ENCODE measurements around the gene AGAP5. TPM values are rescaled to one million over a fixed set of nuclear protein-coding genes. Genes with fewer than 3 reads are reported as not detected.
A peak's percentile ranks its signal among the peaks of the same experiment; 100 is the strongest.

AGAP5 gene
- total and polyA plus RNA-seq, 2 experiments from 2014 or later: 0.80 to 3.9 TPM

DNA sequence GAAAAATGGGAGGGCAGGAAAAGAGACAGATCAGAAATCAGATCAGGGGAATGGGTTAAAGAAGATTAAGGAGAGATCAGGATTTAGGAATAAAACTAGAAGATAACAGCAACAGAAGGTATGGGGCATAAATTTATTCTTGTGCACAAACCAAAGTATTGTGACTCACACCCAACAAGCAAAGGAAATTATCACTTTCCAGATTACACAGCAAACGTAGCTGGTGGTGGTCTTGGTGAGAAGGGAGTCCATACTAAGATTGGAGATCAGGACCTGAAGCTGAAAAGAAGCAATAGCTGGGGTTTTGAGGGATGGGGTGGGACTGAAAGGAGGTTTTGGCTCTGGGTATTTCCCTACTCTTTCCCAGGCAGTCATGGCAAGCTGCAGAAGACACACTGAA, 53.1 kb downstream of the AGAP5 start:
- Histone ChIP-seq H3K9me3 (ENCODE audit: low read depth) (no peaks in the 10 kb centered on the region), H3K9ac (no peak overlapping the region), H3K4me1 (ENCODE audit: insufficient read depth) (peaks cover 34% of the 10 kb centered on the region), H3K4me2 (ENCODE audit: unreplicated experiment) (no peak overlapping the region), H4K20me1 (ENCODE audit: insufficient read depth) (no peaks in the 10 kb centered on the region), H2AFZ (peak overlapping the region; percentile 58; the same call in 1 of the 2 replicates), H3K9me2 (ENCODE audit: insufficient read depth) (no peaks in the 10 kb centered on the region), H3K4me3 (no peak overlapping the region), H3K79me2 (ENCODE audit: insufficient read depth) (no peaks in the 10 kb centered on the region), H3K27me3 (replicated peaks; ENCODE audit: insufficient read depth) (no peaks in the 10 kb centered on the region), H3K27ac (no peak overlapping the region), H3K36me3 (ENCODE audit: low read depth) (no peaks in the 10 kb centered on the region), H3F3A (ENCODE audit: insufficient read depth) (peaks cover 11% of the 10 kb centered on the region)
- in situ Hi-C loops (cut with MboI): loop anchor here (5.0 kb wide), 1 partner anchor 112 kb away; no protein-coding TSS in a partner anchor
- no peak for DNase-seq
- TF ChIP-seq EZH2 (IDR thresholded peaks at IDR 0.05; ENCODE audit: insufficient read depth, poor library complexity, severe bottlenecking): no peak
- no peak for TF ChIP-seq EZH2phosphoT487 (IDR thresholded peaks at IDR 0.05; ENCODE audit: insufficient read depth, low read depth)
- 54 to 68% methylated on average over 1 of the region's 1 CpG for WGBS, 2 experiments (ENCODE audit: low coverage in 1 of 2, low lambda C conversion rate in 2 of 2, missing lambda C conversion rate in 2 of 2)

DNA sequence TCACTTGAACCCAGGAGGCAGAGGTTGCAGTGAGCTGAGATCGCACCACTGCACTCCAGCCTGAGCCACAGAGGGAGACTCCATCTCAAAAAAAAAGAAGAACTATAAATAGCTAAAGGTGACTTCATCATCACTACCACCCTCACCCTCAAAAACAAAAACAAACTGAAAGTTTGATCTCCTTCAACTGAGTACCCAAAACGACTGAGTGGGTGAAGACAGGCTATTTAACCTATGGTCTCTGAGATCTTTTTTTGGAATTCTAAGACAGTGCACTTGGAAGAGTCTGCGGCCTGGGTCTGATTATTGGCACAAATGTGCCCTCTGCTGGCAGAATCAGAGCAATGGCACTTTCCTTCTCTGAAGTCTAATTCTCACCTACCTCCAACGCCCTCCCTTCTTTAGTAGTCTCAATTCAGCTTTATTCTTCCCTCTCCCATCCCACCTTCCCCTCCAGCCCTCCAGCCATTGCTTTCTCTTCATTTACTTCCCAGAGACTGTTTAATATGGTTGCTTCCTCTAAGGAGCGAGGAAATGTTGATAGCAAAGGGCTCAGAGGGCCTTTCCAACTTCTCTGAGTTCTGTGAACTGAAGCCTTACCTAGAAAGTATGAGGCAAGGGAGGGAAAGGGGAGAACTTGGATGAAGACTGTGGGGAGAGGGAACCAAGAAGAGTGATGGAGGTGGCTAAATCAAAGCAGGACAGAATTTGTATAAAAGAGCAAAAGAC, 53.7 kb downstream of the AGAP5 start:
- peak; percentile 84 for DNase-seq
- Histone ChIP-seq H3F3A (ENCODE audit: insufficient read depth) (0 out of 2 replicates have a peak, but pooled peaks cover 5% of the 10 kb centered on the region), H2AFZ (peak overlapping the region; percentile 58), H3K27me3 (replicated peaks; ENCODE audit: insufficient read depth) (no peaks in the 10 kb centered on the region), H3K36me3 (ENCODE audit: low read depth) (no peaks in the 10 kb centered on the region), H3K79me2 (ENCODE audit: insufficient read depth) (no peaks in the 10 kb centered on the region), H3K27ac (no peak overlapping the region), H3K4me1 (ENCODE audit: insufficient read depth) (peaks cover 28% of the 10 kb centered on the region), H3K9ac (no peak overlapping the region), H3K4me3 (no peak overlapping the region), H3K9me3 (ENCODE audit: low read depth) (no peaks in the 10 kb centered on the region), H3K4me2 (ENCODE audit: unreplicated experiment) (no peak overlapping the region), H4K20me1 (ENCODE audit: insufficient read depth) (no peaks in the 10 kb centered on the region), H3K9me2 (ENCODE audit: insufficient read depth) (no peaks in the 10 kb centered on the region)
- in situ Hi-C loops (cut with MboI): loop anchor here (5.0 kb wide), 1 partner anchor 112 kb away; no protein-coding TSS in a partner anchor
- WGBS, 2 experiments (ENCODE audit: low coverage in 1 of 2, low lambda C conversion rate in 2 of 2, missing lambda C conversion rate in 2 of 2): 23 to 25% methylated on average over 5 of the region's 5 CpGs
- no peak for TF ChIP-seq EZH2phosphoT487 (IDR thresholded peaks at IDR 0.05; ENCODE audit: insufficient read depth, low read depth)

DNA sequence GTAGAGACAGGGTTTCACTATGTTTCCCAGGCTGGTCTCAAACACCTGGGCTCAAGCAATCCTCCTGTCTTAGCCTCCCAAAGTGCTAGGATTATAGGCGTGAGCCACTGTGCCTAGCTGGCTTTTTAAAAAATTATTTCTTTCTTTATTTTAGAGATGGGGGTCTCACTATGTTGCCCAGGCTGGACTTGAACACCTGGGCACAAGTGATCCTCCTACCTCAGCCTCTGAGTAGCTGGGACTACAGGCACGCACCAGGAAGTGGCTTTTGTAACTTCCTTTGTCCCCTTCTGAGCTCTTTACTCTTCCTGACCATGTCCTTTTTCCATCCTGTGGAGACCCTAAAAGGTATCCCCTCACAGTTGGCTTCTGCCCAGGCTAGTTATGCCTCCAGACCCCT, 54.5 kb downstream of the AGAP5 start:
- Histone ChIP-seq H3K9me2 (ENCODE audit: insufficient read depth) (no peaks in the 10 kb centered on the region), H3K9ac (no peak overlapping the region)
- WGBS, 2 experiments (ENCODE audit: low coverage in 1 of 2, low lambda C conversion rate in 2 of 2, missing lambda C conversion rate in 2 of 2): 85 to 88% methylated on average over 2 of the region's 2 CpGs

DNA sequence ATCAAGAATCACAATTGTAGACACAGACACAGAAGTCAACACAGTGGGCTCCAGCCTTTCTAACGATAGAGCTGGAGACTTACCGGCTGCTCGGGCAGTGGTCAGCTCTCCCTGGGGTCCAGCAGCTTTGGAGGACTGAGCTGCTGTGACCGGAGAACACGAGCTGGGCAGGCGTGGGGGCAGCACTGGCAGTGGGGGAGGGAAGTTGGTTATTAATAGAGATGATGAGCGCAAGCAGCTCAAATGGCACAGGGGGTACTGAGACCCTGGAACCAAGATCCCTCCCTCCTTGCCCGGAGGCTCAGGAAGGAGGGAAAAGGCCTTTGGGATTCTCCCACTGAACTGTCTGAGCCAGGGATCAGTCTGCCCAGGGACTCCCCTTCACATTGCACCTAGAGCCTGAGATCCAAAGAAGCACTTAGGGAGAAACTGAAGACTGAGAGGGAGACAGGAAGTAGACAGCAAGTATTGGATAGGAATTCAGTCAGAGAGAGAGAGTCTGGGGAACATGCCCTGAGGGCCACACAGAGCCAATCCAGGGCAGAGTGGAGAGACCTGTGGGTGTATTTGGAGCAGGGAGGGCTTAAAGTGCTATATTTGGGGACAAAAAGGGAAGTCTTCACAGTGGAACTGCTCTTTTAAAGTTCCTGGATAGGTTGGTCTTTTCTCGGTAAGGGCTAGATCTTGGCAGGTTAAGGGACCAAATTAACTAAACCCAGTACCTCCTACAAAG, 56.4 kb downstream of the AGAP5 start, which contains the start of gene MYOZ1:
Gene MYOZ1, minus strand, starts transcription at position 147 of the 733 bp plus-strand sequence. CDS start 1,457 bp downstream, outside the sequence.
- Histone ChIP-seq H3K79me2 (ENCODE audit: insufficient read depth) (no peaks in the 10 kb centered on the region), H3F3A (ENCODE audit: insufficient read depth) (no peaks in the 10 kb centered on the region), H3K27ac (no peak within 1 kb of the TSS), H3K27me3 (replicated peaks; ENCODE audit: insufficient read depth) (no peaks in the 10 kb centered on the region), H3K4me2 (ENCODE audit: unreplicated experiment) (no peak within 1 kb of the TSS), H4K20me1 (ENCODE audit: insufficient read depth) (no peaks in the 10 kb centered on the region), H3K9ac (peak within 1 kb of the TSS; percentile 30), H2AFZ (peak within 1 kb of the TSS; percentile 83), H3K36me3 (ENCODE audit: low read depth) (no peaks in the 10 kb centered on the region), H3K4me3 (no peak within 1 kb of the TSS), H3K9me2 (ENCODE audit: insufficient read depth) (no peaks in the 10 kb centered on the region), H3K9me3 (ENCODE audit: low read depth) (no peaks in the 10 kb centered on the region), H3K4me1 (ENCODE audit: insufficient read depth) (peaks cover 6% of the 10 kb centered on the region)
- 72 to 75% methylated on average over 7 to 9 of the region's 9 CpGs for WGBS, 2 experiments (ENCODE audit: low coverage in 1 of 2, low lambda C conversion rate in 2 of 2, missing lambda C conversion rate in 2 of 2)
- DNase-seq: peak; percentile 59
- in situ Hi-C loops (cut with MboI): loop anchor here (5.0 kb wide), 1 partner anchor 109 kb away; no protein-coding TSS in a partner anchor
- TF ChIP-seq EZH2 (IDR thresholded peaks at IDR 0.05; ENCODE audit: insufficient read depth, poor library complexity, severe bottlenecking) (no peak), EZH2phosphoT487 (IDR thresholded peaks at IDR 0.05; ENCODE audit: insufficient read depth, low read depth) (no peak)

More for the DNA sequence above, 54.5 kb downstream of the AGAP5 start:
- no peak overlapping the region for H3K4me2 ChIP-seq (ENCODE audit: unreplicated experiment)
- H3K36me3 ChIP-seq (ENCODE audit: low read depth): no peaks in the 10 kb centered on the region
- H3K79me2 ChIP-seq (ENCODE audit: insufficient read depth): no peaks in the 10 kb centered on the region
- H3K27me3 ChIP-seq (replicated peaks; ENCODE audit: insufficient read depth): no peaks in the 10 kb centered on the region
- H3K4me1 ChIP-seq (ENCODE audit: insufficient read depth): peaks cover 20% of the 10 kb centered on the region
- TF ChIP-seq EZH2phosphoT487 (IDR thresholded peaks at IDR 0.05; ENCODE audit: insufficient read depth, low read depth) (no peak), EZH2 (IDR thresholded peaks at IDR 0.05; ENCODE audit: insufficient read depth, poor library complexity, severe bottlenecking) (no peak)
- in situ Hi-C loops (cut with MboI): loop anchor here (5.0 kb wide), 1 partner anchor 111 kb away; no protein-coding TSS in a partner anchor
- no peaks in the 10 kb centered on the region for H3F3A ChIP-seq (ENCODE audit: insufficient read depth)
- no peak overlapping the region for H2AFZ ChIP-seq
- no peak for DNase-seq
- H3K4me3 ChIP-seq: no peak overlapping the region
- no peaks in the 10 kb centered on the region for H3K9me3 ChIP-seq (ENCODE audit: low read depth)
- H3K27ac ChIP-seq: no peak overlapping the region
- H4K20me1 ChIP-seq (ENCODE audit: insufficient read depth): no peaks in the 10 kb centered on the region
